HG03432 (cell line): ENCODE results near the gene PRH2.

Experiments used
- ATAC-seq: cut with Tn5 transposase; IDR thresholded peaks from one replicate; pipeline ENCODE4 v1.9.1; 2021; ENCODE audit warnings: mild to moderate bottlenecking, moderate library complexity; ENCODE audit not compliant: unreplicated experiment

Gene PRH2

GRCh38 chr12:10928746-10929286, at the start of gene PRH2:
TSS of gene PRH2 (plus strand) at chr12:10929236. CDS start at chr12:10929274, 38 bp downstream.
- ATAC-seq = no peak

- ATAC-seq = no peak
Measured at GRCh38 chr12:10884086-10884725, 44.8 kb upstream of the PRH2 start, which contains the start of gene PRH1. TSS of gene PRH1 (minus strand) at chr12:10884255. CDS start at chr12:10884217, 38 bp downstream.

GRCh38 chr12:10889226-10889625, 39.8 kb upstream of the PRH2 start:
- ATAC-seq = no peak

DNA sequence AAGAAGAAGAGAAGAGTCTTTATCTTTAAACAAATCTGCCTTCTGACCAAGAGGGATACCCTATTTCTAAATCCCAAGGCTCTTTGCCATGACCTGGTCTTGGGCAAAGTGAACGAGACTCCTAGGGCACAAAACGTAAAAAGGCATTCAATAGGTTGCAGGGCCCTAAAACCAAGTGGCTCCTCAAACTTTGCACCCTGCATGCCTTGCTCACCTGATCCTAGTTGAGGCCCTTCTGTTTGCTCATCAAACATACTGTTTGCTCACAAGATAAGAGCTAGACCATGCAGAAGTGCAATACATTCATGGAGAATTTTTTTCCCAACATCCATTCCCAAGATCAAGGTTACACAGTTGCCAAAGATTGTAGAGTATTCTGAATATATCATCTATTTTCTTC, 37.1 kb upstream of the PRH2 start:
- no peak for ATAC-seq

DNA sequence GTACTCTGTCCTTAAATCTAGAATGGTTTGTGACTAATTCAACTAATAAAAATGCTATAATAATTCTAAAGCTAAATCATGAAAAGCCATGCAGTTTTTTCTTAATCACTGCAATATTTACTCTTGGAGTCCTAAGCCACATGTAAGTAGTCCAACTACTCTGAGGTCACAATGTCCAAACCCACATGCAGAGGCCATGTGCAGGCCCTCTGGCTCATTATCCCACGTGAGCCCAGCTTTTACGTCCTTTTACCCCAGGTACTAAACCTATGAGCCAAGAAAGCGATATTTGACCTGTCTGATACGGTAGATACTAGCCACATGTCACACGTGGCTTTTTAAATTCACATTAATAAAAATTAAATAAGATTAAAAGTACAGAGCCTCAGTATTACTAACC, 32.2 kb upstream of the PRH2 start:
- ATAC-seq = no peak

DNA sequence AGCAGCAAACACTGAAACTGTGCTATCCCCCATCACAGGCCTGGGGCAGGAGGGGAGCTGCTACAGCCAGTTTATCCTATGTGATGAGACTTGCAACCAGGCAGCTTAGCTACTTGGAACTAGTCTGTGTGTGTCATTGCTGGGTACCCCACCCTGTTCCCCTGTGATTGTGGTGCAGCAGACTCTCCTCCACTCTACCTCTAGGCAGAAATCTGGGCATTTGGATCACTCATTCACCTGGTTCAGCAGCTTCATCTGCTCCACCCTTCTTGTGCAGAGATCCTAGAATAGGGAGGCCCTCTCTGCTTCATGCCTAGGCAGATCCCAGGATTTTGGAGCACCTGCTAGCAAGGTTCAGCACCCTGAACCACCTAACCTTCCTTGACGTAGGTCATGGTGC, 28.5 kb upstream of the PRH2 start:
- no peak for ATAC-seq

- no peak for ATAC-seq
Measured at GRCh38 chr12:10900972-10901371, 28.1 kb upstream of the PRH2 start.

- ATAC-seq = no peak
Measured at GRCh38 chr12:10901427-10901826, 27.6 kb upstream of the PRH2 start.

GRCh38 chr12:10904686-10905085, 24.4 kb upstream of the PRH2 start:
- no peak for ATAC-seq

GRCh38 chr12:10909462-10909861, 19.6 kb upstream of the PRH2 start, which contains the start of gene TAS2R13:
TSS of gene TAS2R13 (minus strand) at chr12:10909562. CDS start at chr12:10909298, 264 bp downstream.
- no peak for ATAC-seq

DNA sequence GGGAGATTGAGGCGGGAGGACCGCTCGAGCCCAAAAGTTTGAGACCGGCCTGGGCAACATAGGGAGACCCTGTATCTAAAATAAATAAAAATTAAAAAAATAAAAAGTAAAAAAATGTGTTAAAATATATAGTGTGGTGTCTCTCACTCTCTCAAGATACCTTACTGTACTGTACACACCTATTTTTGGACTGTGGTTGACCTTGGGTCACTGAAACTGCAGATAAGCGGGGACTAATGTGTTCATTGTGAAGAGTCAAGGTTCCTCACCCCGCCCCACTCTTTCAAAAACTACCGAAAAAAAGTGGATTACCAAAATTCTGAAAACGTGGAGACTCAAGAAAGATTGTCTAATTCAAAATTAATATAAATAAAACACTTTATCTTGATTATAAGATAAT, 18.7 kb upstream of the PRH2 start:
- no peak for ATAC-seq

DNA sequence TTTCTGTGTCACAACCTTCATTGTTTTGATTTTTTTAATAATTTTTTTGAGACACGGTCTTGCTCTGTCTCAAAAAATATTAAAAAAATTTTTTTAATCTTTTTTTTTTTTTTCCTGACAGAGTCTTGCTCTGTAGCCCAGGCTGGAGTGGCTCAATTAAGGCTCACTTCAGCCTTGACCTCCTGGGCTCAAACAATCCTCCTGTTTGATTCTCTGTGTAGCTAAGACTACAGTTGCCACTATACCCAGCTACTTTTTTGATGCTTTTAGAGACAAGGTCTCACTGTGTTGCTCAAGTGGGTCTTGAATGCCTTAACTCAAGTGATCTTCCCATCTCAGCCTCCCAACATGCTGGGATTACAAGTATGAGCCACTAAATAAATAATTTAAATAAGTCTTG, 9.2 kb upstream of the PRH2 start:
- no peak for ATAC-seq

DNA sequence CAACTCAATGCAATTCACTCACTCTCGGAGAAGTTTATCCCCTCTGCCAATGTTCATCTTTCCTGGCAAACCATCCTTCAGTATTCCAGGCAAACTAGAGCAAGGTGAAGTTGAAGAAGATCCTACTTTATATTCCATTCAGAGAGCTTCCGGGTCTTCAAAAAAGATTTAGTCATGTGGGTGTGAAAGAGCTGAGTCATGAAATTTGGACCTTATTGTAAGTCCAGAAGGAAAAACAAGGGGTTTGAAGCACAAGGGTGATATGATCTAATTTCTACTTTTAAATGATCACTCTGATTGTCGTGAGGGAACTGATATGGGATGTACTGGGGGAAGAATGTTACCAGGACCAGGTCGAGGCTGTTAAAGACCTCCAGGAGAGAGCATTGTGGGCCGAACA, 2.8 kb upstream of the PRH2 start:
- no peak for ATAC-seq

DNA sequence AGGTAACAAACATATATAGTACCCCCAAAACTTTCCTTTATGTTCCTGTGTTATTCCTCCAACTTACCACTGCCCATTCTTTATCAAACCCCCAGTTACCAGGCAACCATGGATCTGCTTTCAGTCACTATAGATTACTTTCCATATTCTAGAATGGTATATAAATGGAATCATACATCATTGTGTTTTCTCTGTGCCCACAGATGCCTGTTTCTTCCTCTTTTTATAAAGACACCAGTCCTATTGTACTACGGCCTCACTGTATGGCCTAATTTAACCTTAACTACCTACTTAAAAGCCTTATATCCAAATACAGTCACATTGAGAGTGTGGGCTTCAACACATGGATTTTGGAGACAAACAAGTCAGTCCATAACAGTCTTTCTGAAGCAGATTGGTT, 7.5 kb downstream of the PRH2 start:
- ATAC-seq = no peak

DNA sequence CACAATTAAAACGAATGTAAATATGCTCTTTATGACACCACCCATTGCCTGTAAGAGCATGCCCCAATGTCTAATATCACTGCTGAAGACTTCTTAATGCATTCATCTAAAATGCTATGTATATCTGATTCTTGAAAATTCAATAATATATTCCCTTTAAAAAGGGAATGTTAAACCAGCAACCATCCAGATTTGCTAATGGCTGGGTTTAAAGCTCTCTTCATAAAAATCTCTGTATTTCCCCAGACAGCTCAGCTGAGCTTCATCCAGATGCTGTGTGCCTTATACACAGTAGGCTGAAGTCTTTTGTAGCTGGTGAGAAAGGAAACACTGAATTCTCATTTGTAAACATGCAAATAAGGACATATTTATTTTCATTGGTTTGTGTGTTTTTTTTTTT, 10.1 kb downstream of the PRH2 start, which contains the start of gene TAS2R14:
Gene TAS2R14, minus strand, starts transcription at position 101 of the 400 bp plus-strand sequence. Its CDS starts 56 bp downstream, at position 45.
- ATAC-seq = no peak

- no peak for ATAC-seq
Measured at GRCh38 chr12:10940389-10940788, 11.4 kb downstream of the PRH2 start.

DNA sequence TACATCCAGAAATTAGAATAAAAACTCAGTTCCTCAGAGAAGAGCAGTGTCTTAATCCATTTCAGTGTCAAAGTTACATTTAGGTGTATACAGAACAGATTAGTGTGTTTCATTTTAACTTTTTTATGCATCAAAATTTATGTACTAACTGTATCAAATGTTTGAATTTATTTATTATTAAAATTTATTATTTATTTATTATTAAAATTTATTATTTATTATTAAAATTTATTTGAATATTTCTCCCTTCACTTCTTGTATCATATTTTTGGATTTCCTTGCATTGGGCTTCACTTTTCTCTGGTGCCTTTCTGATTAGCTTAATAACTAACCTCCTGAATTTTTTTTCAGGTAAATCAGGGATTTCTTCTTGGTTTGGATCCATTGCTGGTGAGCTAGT, 12.3 kb downstream of the PRH2 start:
- no peak for ATAC-seq

GRCh38 chr12:10941916-10942607, 13.0 kb downstream of the PRH2 start:
- no peak for ATAC-seq

- ATAC-seq = no peak
Measured at GRCh38 chr12:10943167-10943566, 14.1 kb downstream of the PRH2 start.

- ATAC-seq = no peak
Measured at GRCh38 chr12:10952645-10953044, 23.6 kb downstream of the PRH2 start.

GRCh38 chr12:10956085-10956484, 27.0 kb downstream of the PRH2 start:
- no peak for ATAC-seq

DNA sequence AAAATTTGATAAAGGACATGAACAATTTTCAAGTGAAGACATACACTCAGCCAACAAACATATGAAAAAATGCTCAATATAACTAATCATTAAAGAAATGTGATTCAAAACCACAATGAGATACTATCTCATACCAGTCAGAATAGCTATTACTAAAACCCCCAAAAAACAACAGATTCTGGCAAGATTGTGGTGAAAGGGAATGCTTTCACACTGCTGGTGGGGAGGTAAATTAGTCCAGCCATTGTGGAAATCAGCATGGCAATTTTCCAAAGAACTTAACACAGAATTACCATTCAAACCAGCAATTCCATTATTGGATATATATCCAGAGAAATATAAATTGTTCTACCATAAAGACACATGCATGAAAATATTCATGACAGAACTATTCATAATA, 28.7 kb downstream of the PRH2 start:
- no peak for ATAC-seq
